ENCODE measurements around the gene NIPAL3. TPM values are rescaled to one million over a fixed set of nuclear protein-coding genes. Genes with fewer than 3 reads are reported as not detected.
A peak's percentile ranks its signal among the peaks of the same experiment; 100 is the strongest.

The NIPAL3 gene
- total RNA-seq, 6 donors from 2014 or later: 28.2 to 71.0 (median 46.6) TPM

- ATAC-seq (ENCODE audit: low FRiP score in 2 of 2) (no peak), DNase-seq (no peak)
- Histone ChIP-seq H3K27me3 (no peaks in the 10 kb centered on the region), H3K9me3 (no peaks in the 10 kb centered on the region), H3K27ac (no peak overlapping the region), H3K4me3 (no peak overlapping the region), H3K4me1 (peaks cover 50 to 76% (median 54%) of the 10 kb centered on the region in 4 donors), H3K36me3 (no peaks in the 10 kb centered on the region)
- TF ChIP-seq EP300 (IDR thresholded peaks at IDR 0.05) (no peak), CTCF (IDR thresholded peaks at IDR 0.05) (no peak), POLR2A (IDR thresholded peaks at IDR 0.05) (no peak), POLR2AphosphoS5 (IDR thresholded peaks at IDR 0.05) (no peak)
- WGBS, 2 donors: 89 to 97% methylated on average over 8 of the region's 8 CpGs
Observed at GRCh38 chr1:24388331-24388885, 27.2 kb upstream of the NIPAL3 start.

- ATAC-seq (ENCODE audit: low FRiP score in 2 of 2) (no peak), DNase-seq (no peak)
- no peaks in the 10 kb centered on the region for H3K9me3 ChIP-seq
- H3K27me3 ChIP-seq: no peaks in the 10 kb centered on the region
- no peaks in the 10 kb centered on the region for H3K36me3 ChIP-seq
- no peak overlapping the region for H3K4me3 ChIP-seq
- no peak for TF ChIP-seq POLR2AphosphoS5 (IDR thresholded peaks at IDR 0.05)
- TF ChIP-seq CTCF (IDR thresholded peaks at IDR 0.05): no peak
- no peak for TF ChIP-seq EP300 (IDR thresholded peaks at IDR 0.05)
- TF ChIP-seq POLR2A (IDR thresholded peaks at IDR 0.05): no peak
- H3K27ac ChIP-seq: peak overlapping the region in 2 of 4 donors; percentile 21 to 84
- H3K4me1 ChIP-seq: peaks cover 43 to 71% (median 50%) of the 10 kb centered on the region in 4 donors
- 70 to 73% methylated on average over 4 of the region's 4 CpGs for WGBS, 2 donors
Observed at GRCh38 chr1:24389231-24389678, 26.3 kb upstream of the NIPAL3 start.

- ATAC-seq (ENCODE audit: low FRiP score in 2 of 2) (peak; percentile 94 to 98), DNase-seq (peak; percentile 84 to 85)
- Histone ChIP-seq H3K4me3 (peak overlapping the region in 3 of 4 donors; percentile 4 to 16 (median 7)), H3K27ac (peak overlapping the region; percentile 60 to 86 (median 80)), H3K36me3 (no peaks in the 10 kb centered on the region), H3K27me3 (no peaks in the 10 kb centered on the region), H3K4me1 (peaks cover 29 to 52% (median 33%) of the 10 kb centered on the region in 4 donors), H3K9me3 (no peaks in the 10 kb centered on the region)
- WGBS, 2 donors: 10 to 11% methylated on average over 12 of the region's 12 CpGs
- TF ChIP-seq EP300 (IDR thresholded peaks at IDR 0.05) (no peak), CTCF (IDR thresholded peaks at IDR 0.05) (peak; percentile 90 to 93 (median 92))
Observed at GRCh38 chr1:24390924-24391782, 24.4 kb upstream of the NIPAL3 start.

- no peaks in the 10 kb centered on the region for H3K36me3 ChIP-seq
- DNase-seq (peak in 1 of 2 donors; percentile 66), ATAC-seq (ENCODE audit: low FRiP score in 2 of 2) (peak; percentile 89 to 90)
- H3K9me3 ChIP-seq: no peaks in the 10 kb centered on the region
- peak overlapping the region; percentile 60 to 86 (median 80) for H3K27ac ChIP-seq
- H3K4me1 ChIP-seq: peaks cover 20 to 43% (median 26%) of the 10 kb centered on the region in 4 donors
- H3K27me3 ChIP-seq: no peaks in the 10 kb centered on the region
- TF ChIP-seq POLR2A (IDR thresholded peaks at IDR 0.05): no peak
- peak; percentile 61 to 81 (median 70) for TF ChIP-seq CTCF (IDR thresholded peaks at IDR 0.05)
- TF ChIP-seq POLR2AphosphoS5 (IDR thresholded peaks at IDR 0.05): peak in 1 of 2 donors; percentile 38
- TF ChIP-seq EP300 (IDR thresholded peaks at IDR 0.05): no peak
- peak overlapping the region in 3 of 4 donors; percentile 4 to 16 (median 7) for H3K4me3 ChIP-seq
- 42 to 43% methylated on average over 11 of the region's 11 CpGs for WGBS, 2 donors
Observed at GRCh38 chr1:24391882-24392603, 23.6 kb upstream of the NIPAL3 start.
